Esophagus squamous epithelium (tissue), 4 donors: ENCODE data around the gene ANOS1.

Source experiments
- POLR2A ChIP-seq, 4 donors: fragments of 450-650 bp; IDR thresholded peaks; one replicate each; pipeline ENCODE4 v1.6.1; 2017; ENCODE audit warnings: antibody characterized with exemption in 4 of 4, mild to moderate bottlenecking in 4 of 4, moderate library complexity in 3 of 4
- TF ChIP-seq, protein P1 (sequence below), 6 experiments: fragments of 450-650 bp in 4 of 6; fragments of 200-600 bp in 2 of 6; sonication (generic) in 2 of 6; IDR thresholded peaks; one replicate each; pipeline ENCODE4 v1.5.1; 2016 to 2019; ENCODE audit warnings: antibody characterized with exemption in 6 of 6, mild to moderate bottlenecking in 4 of 6, moderate library complexity in 4 of 6

DNA sequence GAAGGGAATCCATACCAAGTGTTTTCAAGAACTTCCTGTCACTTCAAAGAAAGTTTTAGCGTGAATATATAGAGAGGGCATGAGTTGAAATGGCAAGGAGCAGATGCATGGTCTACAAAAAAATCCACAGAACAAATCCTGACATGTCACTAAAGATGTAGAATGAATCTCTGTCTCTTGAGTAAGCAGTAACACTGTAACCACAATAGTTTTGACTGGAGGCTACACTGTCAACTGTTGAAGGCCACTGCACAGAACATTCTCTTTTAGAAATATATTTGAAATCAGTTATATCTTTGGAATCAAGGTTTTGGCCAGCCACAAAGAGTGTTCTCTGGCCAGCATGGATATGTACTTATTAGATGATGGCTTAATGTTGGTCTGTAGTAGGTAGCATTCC lies 183.5 kb downstream of the ANOS1 start:
- TF ChIP-seq, protein P1, sequence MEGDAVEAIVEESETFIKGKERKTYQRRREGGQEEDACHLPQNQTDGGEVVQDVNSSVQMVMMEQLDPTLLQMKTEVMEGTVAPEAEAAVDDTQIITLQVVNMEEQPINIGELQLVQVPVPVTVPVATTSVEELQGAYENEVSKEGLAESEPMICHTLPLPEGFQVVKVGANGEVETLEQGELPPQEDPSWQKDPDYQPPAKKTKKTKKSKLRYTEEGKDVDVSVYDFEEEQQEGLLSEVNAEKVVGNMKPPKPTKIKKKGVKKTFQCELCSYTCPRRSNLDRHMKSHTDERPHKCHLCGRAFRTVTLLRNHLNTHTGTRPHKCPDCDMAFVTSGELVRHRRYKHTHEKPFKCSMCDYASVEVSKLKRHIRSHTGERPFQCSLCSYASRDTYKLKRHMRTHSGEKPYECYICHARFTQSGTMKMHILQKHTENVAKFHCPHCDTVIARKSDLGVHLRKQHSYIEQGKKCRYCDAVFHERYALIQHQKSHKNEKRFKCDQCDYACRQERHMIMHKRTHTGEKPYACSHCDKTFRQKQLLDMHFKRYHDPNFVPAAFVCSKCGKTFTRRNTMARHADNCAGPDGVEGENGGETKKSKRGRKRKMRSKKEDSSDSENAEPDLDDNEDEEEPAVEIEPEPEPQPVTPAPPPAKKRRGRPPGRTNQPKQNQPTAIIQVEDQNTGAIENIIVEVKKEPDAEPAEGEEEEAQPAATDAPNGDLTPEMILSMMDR (IDR thresholded peaks at IDR 0.05), result no peak
- TF ChIP-seq POLR2A (IDR thresholded peaks at IDR 0.05), result no peak
